ENCODE measurements around the gene ZBTB47. TPM values are rescaled to one million over a fixed set of nuclear protein-coding genes. Genes with fewer than 3 reads are reported as not detected.

ZBTB47 gene
- total and polyA plus RNA-seq, 2 experiments from 2014 or later, result 7.0 to 14.2 TPM

DNA sequence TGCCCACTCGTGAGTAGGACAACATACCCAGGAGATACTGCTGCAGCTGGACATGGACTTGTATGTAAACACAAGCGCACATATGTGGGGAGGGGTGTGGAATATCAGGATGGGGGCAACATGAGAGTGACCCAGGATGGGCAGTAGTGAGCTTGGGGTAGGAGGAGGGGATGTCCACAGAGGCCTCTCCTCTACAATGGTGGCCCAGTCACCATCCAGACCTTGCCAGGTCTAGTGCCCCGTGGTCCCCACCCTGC is 266 bp upstream of the ZBTB47 start:
- Histone ChIP-seq H2AFZ (no peak overlapping the region), H3K4me1 (ENCODE audit: insufficient read depth) (peaks cover 33% of the 10 kb centered on the region), H3K4me2 (peak overlapping the region; percentile 100), H3K79me2 (peaks cover 14% of the 10 kb centered on the region), H3K27me3 (no peaks in the 10 kb centered on the region), H3K9me3 (ENCODE audit: low read depth) (no peaks in the 10 kb centered on the region), H3K4me3 (peak overlapping the region; percentile 96), H3K9me2 (replicated peaks; ENCODE audit: insufficient read depth) (no peaks in the 10 kb centered on the region), H3K36me3 (replicated peaks; ENCODE audit: insufficient read depth, low read depth) (no peaks in the 10 kb centered on the region), H3K27ac (peak overlapping the region; percentile 76), H4K20me1 (ENCODE audit: insufficient read depth, poor library complexity, severe bottlenecking) (no peaks in the 10 kb centered on the region)
- DNase-seq (ENCODE audit: low spot score), result no peak
- TF ChIP-seq, protein P1, sequence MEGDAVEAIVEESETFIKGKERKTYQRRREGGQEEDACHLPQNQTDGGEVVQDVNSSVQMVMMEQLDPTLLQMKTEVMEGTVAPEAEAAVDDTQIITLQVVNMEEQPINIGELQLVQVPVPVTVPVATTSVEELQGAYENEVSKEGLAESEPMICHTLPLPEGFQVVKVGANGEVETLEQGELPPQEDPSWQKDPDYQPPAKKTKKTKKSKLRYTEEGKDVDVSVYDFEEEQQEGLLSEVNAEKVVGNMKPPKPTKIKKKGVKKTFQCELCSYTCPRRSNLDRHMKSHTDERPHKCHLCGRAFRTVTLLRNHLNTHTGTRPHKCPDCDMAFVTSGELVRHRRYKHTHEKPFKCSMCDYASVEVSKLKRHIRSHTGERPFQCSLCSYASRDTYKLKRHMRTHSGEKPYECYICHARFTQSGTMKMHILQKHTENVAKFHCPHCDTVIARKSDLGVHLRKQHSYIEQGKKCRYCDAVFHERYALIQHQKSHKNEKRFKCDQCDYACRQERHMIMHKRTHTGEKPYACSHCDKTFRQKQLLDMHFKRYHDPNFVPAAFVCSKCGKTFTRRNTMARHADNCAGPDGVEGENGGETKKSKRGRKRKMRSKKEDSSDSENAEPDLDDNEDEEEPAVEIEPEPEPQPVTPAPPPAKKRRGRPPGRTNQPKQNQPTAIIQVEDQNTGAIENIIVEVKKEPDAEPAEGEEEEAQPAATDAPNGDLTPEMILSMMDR (IDR thresholded peaks at IDR 0.05; ENCODE audit: poor library complexity), result no peak
- TF ChIP-seq EZH2phosphoT487 (IDR thresholded peaks at IDR 0.05; ENCODE audit: low read depth, severe bottlenecking, unreplicated experiment) (no peak), EZH2 (IDR thresholded peaks at IDR 0.05; ENCODE audit: borderline replicate concordance) (no peak)
- 69% methylated on average over 3 of the region's 3 CpGs for WGBS (ENCODE audit: low lambda C conversion rate, missing lambda C conversion rate)

DNA sequence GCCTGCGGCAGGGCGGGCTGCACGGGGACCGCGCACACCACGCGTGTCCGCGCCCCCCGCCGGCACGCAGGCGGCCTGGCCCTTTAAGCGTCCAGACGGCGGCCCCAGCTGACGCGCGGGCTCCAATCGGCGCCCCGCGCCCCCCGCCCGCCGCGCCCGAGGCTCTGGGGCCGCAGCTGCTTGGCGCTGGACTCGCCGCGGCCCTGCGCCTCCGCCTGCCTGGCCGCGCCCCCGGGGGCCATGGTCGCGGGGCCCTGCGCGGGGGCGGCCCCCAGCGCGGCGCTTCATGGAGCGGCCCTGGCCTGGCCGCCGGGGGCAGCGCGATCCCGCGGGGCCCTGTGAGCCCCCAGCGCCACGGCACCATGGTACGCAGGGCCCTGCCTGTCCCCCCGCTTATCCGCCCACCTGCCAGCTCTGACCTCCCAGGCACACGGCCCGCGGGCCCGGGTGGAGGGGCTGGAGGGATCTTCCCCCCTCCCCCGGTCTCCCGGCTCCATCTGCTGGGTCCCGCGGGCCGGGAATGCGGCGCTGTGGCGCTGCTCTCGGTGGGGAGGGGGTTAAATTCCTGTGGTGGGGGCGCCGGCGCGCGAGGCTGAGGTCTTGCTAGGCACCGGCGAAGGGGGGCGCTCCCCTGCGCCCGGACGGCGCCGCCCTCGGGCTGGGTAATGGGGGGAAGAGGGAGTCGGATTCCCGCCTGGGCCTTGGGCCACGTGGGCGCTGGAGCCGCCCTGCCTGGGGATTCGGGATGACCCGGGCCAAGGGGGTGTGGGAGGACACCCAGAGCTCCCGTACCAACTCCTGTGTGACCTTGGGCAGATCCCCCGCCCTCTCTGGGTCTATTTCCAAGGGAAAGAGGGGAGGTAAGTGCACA is 1.1 kb downstream of the ZBTB47 start:
- peaks cover 14% of the 10 kb centered on the region for H3K79me2 ChIP-seq

DNA sequence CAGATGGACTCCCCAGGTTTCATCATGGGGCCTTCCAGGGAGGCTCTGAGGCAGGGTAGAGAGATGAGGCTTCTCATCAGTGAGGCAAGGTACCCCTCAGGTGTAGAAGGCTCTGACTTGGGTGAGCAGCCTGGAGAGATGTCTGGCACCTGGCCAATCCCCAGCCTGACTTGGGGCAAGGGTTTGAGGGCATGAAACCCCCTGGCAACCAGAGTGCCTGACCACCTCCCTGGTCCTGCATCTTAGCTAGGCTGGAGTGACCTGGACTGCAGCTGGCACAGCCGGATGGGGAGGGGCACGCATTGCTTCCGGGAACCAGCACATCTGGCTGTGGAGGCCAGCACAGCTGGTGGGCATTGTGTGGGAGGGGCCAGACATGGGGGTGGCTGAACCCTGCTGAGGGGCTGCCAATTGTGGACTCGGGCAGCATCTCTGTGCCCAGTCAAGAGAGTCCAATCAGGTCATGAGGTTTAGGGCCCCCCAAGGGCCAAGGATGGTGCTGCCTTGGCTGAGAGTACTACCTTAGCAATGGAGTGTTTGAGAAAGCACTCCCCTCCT is 1.9 kb downstream of the ZBTB47 start:
- Histone ChIP-seq H3K27me3 (no peaks in the 10 kb centered on the region), H3K4me3 (no peak overlapping the region), H2AFZ (no peak overlapping the region), H3K9me3 (ENCODE audit: low read depth) (no peaks in the 10 kb centered on the region), H3K4me1 (ENCODE audit: insufficient read depth) (peaks cover 33% of the 10 kb centered on the region), H3K36me3 (replicated peaks; ENCODE audit: insufficient read depth, low read depth) (no peaks in the 10 kb centered on the region), H4K20me1 (ENCODE audit: insufficient read depth, poor library complexity, severe bottlenecking) (no peaks in the 10 kb centered on the region), H3K4me2 (peak overlapping the region; percentile 97), H3K9me2 (replicated peaks; ENCODE audit: insufficient read depth) (no peaks in the 10 kb centered on the region), H3K27ac (peak overlapping the region; percentile 92), H3K79me2 (peaks cover 14% of the 10 kb centered on the region)
- TF ChIP-seq EZH2 (IDR thresholded peaks at IDR 0.05; ENCODE audit: borderline replicate concordance) (no peak), EZH2phosphoT487 (IDR thresholded peaks at IDR 0.05; ENCODE audit: low read depth, severe bottlenecking, unreplicated experiment) (no peak)
- TF ChIP-seq, protein P1 (IDR thresholded peaks at IDR 0.05; ENCODE audit: poor library complexity), result no peak
- WGBS (ENCODE audit: low lambda C conversion rate, missing lambda C conversion rate), result 74% methylated on average over 4 of the region's 4 CpGs
- no peak for DNase-seq (ENCODE audit: low spot score)

More for the DNA sequence above, 1.1 kb downstream of the ZBTB47 start:
- no peaks in the 10 kb centered on the region for H4K20me1 ChIP-seq (ENCODE audit: insufficient read depth, poor library complexity, severe bottlenecking)
- peak overlapping the region; percentile 92 for H3K27ac ChIP-seq
- H3K4me1 ChIP-seq (ENCODE audit: insufficient read depth), result peaks cover 33% of the 10 kb centered on the region
- peak; percentile 87 for DNase-seq (ENCODE audit: low spot score)
- H3K4me2 ChIP-seq, result peak overlapping the region; percentile 100
- TF ChIP-seq EZH2phosphoT487 (IDR thresholded peaks at IDR 0.05; ENCODE audit: low read depth, severe bottlenecking, unreplicated experiment), result no peak
- TF ChIP-seq, protein P1 (IDR thresholded peaks at IDR 0.05; ENCODE audit: poor library complexity), result peak; percentile 42
- H3K36me3 ChIP-seq (replicated peaks; ENCODE audit: insufficient read depth, low read depth), result no peaks in the 10 kb centered on the region
- H2AFZ ChIP-seq, result peak overlapping the region; percentile 95
- no peaks in the 10 kb centered on the region for H3K9me2 ChIP-seq (replicated peaks; ENCODE audit: insufficient read depth)
- peak overlapping the region; percentile 96 for H3K4me3 ChIP-seq
- no peaks in the 10 kb centered on the region for H3K9me3 ChIP-seq (ENCODE audit: low read depth)
- no peaks in the 10 kb centered on the region for H3K27me3 ChIP-seq
- WGBS (ENCODE audit: low lambda C conversion rate, missing lambda C conversion rate), result 3% methylated on average over 42 of the region's 94 CpGs

Measured in hepatocyte (in vitro differentiated cells).